NCI-H1417 treated with DMSO at 0.1 percent for 48 hours (cell line): Measurements from ENCODE around the gene ELMO1.

ENCODE experiments used
- DNase-seq: peaks from one replicate; lab custom pipeline; 2025; lab: John Stamatoyannopoulos, UW

The ELMO1 gene, protein sequence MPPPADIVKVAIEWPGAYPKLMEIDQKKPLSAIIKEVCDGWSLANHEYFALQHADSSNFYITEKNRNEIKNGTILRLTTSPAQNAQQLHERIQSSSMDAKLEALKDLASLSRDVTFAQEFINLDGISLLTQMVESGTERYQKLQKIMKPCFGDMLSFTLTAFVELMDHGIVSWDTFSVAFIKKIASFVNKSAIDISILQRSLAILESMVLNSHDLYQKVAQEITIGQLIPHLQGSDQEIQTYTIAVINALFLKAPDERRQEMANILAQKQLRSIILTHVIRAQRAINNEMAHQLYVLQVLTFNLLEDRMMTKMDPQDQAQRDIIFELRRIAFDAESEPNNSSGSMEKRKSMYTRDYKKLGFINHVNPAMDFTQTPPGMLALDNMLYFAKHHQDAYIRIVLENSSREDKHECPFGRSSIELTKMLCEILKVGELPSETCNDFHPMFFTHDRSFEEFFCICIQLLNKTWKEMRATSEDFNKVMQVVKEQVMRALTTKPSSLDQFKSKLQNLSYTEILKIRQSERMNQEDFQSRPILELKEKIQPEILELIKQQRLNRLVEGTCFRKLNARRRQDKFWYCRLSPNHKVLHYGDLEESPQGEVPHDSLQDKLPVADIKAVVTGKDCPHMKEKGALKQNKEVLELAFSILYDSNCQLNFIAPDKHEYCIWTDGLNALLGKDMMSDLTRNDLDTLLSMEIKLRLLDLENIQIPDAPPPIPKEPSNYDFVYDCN

DNA sequence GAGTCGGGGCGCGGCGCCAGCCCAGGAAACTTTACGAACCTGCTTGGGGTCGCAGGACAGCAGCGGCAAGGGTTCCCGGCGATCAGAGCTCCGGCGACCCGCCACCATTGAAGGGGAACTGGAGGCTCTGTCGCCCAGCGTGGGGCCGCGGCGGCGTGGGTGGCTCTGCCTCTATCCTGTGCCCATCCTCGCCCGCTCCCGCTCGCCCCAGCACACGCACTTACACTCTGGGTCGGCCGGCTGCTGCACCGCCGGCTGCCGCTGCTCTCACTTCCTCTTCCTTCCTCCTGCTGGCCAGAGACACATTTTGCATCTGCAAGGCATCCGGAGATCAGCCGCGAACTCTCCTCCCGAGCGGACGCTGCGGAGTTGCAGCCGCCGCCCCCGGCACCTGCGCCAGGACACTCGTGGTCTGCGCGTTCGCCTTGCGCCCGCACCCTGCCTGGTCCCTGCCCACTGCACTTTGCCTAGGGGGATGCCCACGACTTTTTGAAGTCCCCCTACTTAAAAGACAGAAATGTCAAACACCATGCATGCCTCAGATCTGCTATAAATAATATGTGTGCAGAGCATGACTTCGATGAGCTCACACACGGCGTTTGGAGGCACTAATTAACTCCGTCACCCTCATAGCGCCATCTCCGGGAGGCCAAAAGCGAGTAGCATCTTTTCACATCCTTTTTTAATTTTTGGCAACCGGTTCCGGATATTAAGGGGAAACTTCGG lies at the start of gene ELMO1:
ELMO1 (minus strand) TSS at position 229 of the 726 bp plus-strand sequence. CDS start 106,174 bp downstream, outside the sequence.
- DNase-seq, result no peak

DNA sequence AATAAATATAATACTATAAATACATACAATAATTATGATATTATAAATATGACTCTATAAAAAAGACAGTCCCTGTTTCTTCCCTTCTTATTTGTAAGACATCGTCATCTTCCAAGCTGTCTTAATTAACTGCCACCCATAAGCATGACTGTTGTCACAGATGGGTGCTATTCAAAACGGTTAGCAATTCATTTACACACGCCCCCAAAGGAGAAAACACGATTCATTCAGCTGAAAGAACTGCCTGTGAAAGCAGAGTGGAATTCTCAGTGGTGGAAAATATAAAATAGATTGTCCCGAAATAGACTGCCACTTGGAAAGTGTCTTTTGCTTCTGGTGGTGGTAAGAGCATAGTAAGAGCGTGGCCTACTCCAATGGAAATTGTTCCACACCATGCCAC lies 48.9 kb upstream of the ELMO1 start:
- DNase-seq, result no peak

DNA sequence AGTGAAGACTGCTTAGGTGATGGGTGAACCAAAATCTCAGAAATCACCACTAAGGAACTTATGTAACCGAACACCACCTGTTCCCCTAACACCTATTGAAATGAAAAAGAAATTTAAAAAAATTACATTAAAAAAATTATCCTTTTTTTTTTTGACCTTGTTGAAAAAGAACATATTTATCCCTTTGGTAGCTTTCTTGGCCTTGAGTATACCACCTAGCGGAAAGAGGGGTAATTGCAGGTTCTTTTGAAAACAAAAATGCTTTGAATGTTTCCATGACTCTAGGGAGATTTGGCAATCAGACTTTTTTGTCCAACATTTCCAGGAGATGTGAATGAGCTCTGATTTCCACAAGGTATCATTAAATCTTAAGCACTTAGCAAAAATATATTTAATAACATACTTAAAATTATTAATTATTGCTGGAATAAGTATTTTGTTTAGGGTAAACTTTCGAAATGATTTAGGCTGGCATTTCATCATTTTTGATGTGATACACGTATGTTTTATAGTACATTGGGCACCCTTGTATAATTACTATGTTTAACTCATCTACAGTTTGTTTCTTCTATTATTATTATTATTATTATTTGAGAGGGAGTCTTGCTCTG lies 47.0 kb upstream of the ELMO1 start:
- DNase-seq, result no peak

DNA sequence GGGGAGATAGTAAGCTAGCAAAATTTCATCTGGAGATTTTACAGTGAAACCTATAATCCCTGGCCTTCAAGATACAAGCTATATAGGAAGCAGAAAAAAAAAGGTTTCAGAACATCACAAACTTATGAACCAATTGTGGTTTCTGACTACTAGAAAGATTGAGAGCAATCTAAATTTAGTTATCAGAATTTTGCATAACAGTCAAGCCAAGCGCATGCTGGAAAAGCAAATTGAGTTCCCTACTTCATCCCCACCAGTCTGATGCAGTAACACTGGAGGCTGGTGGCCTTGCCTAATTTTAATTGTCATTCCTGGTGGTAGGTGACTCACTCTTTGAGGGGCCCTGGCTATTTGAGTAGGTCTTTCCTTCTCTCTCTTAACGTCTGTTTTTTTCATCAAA lies 46.3 kb upstream of the ELMO1 start:
- DNase-seq, result no peak

DNA sequence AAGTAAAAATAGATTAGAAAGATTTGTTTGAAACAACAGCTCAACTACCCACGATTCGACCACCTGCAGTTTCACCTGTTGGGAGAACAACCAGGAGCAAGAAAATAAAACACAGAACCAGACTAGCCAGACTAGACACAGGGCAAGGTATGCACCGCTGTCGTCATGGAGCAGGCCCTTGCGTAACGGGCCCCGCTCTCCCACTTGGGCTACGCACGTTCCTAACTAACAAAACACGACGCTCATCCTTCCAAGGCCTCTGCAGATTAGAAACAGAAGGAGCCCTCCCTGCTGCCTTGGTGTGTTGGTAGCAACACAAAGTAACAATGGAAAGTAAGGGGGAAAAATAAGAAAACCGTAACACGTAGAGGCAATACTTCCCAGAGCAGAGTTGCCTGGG lies 45.1 kb upstream of the ELMO1 start:
- no peak for DNase-seq

DNA sequence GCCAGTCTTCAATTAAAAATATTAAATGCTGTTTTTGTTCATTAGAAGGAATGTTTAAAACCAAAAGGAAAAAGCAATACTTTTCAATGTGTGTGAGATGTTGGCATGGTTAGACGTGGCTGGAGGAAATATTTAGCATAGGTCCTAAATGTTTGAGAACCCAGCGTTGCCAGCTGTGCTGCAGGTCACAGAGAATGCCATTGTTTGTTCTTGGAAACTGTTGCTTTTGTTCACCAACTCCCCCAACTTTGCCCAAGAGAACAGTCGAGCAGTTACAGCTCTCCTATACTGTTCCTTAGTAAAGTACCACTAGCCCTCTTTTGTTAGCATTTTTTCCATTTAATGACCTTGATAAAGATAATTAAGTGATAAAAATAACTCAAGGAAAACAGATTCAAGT lies 44.5 kb upstream of the ELMO1 start:
- DNase-seq, result no peak

DNA sequence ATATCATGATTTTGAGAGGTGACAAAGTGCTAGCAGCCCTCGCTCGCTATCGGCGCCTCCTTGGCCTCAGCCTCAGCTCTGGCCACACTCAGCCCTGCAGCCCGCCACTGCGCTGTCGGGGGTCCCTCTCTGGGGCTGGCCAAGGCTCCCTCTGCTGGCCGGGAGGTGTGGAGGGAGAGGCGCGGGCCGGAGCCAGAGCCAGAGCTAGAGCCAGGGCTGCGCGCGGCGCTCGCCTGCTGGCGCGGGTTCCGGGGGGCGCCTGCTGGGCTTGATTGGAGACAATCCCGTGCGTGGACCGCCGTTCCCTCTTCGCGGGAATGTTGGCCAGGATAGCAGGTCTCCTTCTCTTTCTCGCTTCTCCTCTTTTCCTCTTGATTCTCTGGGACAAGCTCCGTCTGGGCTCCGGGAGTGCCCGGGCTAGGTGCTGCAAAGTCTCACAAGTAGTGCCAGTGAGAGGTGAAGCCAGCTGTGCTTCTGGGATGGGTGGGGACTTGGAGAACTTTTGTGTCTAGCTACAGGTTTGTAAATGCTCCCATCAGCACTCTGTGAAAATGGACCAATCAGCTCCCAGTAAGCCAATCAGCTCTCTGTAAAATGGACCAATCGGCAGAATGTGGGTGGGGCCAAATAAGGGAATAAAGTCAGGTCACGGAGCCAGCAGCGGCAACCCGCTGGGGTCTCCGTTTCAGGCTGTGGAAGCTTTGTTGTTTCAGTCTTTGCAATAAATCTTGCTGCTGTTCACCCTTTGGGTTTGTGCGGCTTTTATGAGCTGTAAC lies 43.4 kb upstream of the ELMO1 start:
- DNase-seq, result no peak

DNA sequence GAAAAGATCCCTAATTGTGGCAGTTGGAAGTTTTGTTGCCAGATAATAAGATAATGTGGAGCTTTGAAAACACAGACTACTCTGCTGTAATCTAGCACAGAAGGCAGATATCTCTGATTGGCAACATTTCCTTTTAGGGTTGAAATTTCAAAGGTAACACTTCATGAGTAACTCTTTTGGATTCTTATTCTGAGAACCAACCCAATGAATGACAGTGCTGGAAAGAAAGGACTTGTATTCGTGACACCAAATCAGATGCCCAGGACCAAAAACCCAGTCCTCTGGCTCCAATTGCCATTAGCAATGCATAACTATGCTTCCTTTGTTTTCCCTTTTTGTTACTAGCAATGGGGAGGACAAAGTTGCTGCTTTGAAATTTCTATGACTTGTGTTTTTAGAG lies 41.0 kb upstream of the ELMO1 start:
- DNase-seq, result no peak

DNA sequence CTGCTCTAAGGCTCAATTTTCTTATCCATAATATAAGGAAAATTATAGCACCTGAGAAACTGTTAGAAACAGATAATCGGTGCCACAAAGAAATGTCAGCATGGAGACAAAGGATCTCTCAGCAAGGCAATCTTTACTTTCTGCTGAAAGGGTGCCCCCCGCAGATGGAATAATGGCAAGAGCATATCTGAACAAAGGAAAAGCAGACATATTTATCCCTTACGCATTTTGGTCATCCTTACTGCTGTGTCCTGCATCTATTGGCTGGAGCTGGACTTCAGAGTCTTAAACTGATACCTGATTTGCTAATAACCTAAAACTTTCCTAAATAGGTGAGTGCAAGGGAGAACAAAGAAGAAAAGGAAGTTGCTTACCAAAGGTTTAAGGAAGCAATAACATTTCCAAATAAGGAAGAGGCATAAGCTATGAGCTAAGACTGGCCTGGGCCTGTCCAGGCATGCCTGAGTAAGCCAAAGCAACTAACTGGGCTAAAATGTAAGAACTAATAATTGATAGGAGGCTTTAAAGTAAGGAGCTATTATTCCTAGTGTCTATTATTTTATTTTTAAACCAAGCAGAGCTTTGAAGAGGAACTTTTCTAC lies 39.6 kb upstream of the ELMO1 start:
- DNase-seq, result no peak

DNA sequence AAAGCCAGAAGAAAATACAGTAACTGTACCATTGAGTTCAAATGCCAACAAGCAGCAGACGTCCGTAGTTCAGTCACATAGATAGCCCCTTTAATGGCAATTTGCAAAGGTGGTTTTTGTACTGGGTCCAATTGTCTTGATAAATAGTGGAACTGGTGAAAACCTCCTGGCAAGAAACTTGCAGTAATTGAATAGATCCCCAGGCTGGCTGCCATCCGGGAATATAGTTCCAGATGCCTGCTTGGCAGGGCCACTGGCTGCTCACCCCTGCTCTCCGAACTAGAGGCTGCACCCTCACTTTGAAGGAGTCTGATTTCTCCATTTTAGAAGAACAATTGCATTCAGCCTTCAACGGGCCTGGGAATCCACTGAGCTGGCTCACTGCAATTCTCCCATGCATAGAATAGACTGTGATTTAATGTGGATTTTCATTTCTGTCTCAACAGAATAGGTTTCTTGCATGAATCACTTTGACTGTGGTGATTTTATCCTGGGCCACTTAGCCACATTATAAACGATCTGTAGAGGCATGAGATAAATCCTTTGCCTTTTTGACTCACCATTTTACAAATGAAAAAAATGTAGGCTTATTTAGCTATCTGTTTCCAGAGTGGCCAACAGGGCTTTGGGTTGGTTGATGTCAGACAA lies 35.9 kb upstream of the ELMO1 start:
- no peak for DNase-seq

DNA sequence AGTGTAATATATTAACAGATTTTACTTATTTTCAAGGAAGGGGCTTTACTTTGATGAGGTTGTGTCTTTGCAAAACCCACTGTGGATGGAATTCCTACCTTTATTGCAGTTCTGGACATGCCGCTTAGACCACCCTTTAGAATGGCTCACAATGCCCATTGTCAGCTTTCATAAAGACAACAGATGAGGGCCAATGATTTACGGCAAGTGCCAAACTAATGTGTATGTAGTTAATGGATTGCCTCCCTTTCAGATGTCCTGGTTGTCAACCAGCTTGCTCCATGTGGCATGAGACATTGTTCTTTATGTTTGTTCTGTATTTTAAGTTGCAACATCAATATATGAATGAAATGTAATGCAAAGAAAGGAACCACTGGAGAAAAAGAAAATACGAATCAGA lies 35.0 kb upstream of the ELMO1 start:
- no peak for DNase-seq

DNA sequence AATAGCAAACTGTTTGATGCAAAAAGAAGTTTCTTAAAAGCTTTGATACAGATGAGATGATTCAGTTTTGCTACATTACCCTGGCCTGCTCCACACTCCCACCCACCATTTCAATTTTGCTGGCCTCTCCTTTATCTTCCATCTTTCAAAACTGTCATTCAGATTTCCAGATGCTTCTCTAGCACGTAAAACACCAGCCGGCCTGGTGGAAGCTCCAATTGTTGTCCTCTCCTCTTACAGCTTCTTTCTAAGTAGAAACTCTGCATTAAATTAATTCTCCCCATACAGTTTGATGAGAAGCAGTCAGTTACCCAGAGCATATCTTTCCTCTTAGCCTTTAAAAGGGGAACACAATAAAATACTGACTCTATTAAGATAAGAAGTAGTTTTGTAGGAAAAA lies 34.3 kb upstream of the ELMO1 start:
- DNase-seq, result no peak

DNA sequence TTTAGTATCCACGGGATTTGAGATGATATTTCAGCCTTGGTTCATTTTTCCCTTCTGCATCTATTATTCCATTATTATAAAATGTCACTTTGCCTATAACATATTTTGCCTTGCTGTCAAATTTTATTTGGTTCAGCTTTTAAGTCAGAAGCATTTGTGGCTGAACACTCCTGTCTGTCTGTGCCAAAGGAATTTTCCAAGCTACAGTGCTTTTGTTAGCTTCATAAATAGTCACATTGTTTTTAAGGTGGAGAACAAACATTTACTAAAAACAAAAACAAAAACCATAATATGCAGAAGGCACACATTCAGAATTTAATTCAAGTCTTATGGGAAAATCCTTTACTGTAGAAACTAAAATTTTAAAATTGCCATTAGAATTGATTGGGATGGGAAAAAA lies 33.8 kb upstream of the ELMO1 start:
- no peak for DNase-seq

DNA sequence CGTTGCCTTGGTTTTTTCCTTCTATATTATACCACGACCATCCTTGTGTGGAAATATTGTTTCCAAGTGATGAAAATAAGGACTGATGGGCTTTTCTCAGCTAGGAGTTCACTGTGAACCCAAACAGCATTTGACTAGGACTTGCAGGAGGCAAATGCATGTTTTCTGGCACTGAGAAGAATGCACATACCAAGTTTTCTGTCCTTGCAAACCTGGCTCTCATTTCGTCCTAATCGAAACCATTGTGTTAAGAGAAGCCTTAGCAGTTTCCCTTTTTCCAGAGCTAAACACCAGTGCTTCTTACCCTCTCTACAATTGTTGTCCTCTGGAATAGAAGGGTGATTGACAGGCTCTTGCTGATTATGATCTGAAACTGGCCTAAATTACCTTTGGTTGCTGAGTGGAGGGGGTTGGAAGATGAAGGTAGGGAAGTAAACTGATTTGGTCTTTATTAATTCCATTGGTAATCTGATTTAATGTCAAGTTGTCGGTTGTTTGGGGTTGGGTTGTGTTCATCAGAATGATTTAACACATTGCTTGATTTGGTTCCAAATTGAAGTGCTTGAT lies 33.1 kb upstream of the ELMO1 start:
- no peak for DNase-seq

DNA sequence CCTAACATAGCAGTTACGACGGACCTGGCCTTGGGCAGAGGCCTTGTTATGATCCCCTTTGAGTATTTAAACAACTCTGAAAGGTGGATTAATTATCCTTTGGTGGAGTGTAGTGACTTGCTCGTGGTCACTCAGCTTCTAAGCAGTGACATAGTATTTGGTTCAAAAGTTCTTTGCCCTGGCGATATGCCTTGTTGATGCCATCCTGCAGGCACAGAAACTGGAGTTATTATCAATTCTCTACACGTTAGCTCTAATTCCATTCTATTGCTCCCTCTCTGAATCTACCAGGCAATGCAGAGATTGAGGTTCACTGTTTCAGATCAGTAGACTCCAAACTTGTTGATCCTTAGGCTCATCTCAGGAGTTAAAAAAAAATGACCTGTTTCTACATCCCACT lies 32.5 kb upstream of the ELMO1 start:
- DNase-seq, result no peak

DNA sequence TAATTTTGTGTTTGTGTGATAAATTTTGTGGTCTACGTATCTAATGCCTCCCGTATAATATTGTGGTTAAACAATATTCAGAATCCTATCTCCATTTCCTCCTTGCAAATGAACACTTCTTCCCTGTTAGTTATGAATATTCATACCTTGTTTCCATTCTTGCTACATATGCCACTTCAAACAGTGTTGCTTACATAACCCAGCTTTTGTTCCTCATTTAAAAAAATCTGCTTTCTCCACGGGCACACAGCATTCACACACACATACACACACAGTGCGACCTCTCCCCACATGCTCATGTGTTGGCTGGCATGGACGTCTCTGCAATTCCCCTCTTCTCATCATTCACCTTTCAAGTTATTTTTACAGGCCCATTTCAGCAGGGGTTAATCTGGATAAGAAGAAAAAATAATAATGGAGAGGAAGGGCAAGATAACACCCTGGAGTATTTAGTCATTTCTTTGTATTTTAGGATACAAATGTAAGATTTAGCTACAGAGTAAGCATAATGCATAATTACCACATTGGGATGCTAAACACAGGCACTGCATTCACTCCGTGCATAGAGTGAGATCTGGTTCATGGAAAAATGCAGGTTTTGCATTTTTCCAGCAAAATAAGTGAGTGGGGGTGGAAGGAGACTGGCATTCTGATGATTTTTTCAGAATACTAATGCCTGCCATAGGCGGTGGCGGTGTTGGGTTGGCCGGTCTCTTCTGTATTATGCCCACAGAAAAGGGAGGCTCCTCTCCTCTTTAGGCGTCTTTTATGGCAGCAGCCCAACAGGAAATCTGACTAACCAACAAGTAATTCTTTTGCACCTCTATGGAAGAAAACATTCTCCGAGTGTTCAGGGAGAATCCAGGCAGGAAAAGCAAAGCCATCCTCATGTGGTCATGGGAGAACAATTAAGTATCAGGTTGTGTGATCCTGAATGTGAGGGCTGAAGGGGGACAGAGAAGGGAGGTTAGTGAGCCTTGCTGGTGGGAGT lies 31.7 kb upstream of the ELMO1 start:
- DNase-seq, result no peak

DNA sequence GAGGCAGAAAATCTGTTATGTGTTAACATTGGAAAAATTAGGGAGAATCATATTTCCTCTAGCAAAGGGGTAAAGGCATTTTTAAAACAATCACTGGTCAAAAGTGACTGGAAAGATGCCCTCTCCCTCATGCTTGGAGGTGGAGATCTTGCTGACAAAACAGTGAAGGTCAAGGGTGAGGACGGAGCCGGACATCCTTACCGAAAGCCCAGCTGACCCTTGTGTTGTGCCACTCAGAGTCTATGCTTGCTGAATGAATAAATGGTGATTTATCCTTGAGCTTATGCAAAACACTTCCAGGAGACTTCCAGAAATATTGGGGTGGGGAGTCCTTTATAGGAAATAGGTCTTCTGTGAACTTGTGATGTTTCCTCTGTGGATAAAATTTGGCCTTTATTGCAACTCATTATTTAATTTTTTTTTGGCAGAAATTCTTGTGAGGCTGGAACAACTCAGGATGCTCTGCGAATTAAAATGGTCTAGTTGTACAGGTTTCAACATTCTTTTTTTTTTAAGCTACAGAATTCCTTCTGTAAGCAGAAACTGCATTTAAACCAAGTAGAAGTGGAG lies 28.3 kb upstream of the ELMO1 start:
- no peak for DNase-seq

DNA sequence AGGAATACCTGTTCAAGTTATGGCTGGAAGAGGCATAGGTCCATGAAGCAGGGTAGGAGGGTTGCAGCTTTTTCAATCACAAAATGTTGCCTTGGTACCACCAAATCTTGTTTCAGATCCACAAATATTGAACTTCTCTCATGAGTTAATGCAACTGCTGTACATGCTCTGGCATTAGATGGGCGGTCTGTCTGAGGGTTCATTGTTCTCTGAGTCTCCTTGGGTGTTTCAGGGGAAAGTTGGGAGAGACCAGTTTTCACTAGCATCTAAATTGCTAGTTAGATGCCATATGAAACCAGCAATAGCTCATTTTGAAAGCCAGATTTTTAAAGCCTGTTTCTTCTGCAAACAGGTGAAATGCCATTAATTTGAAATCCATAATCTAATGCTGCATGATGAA lies 27.8 kb upstream of the ELMO1 start:
- no peak for DNase-seq

DNA sequence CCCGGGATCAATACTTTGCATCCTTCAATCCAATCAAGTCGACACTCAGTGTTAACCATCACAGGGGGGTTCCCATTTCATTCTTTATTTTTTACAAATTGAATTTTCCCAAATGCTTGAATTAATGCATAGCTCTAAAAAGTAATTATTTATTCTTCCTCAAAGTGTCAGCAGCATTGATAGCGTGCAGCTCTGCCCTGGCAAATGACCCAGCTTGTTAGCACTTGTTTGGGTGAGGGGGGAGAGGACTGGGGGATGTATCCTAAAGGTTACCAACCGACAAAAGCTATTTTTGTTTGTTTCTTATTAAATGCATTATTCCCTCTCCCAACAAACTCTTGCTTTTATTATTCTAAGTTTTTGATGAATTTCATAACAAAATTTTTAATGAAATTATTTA lies 27.0 kb upstream of the ELMO1 start:
- no peak for DNase-seq
